HepG2 (cell line): Measurements from ENCODE around the gene CHMP1B. TPM values are rescaled to one million over a fixed set of nuclear protein-coding genes. Genes with fewer than 3 reads are reported as not detected.

ENCODE experiments used
- ATAC-seq: fragments of 200-7000 bp; cut with Tn5 transposase; 3 replicates; pipeline ENCODE4 v1.9.1; 2020; ENCODE audit warnings: mild to moderate bottlenecking, moderate library complexity
- BruUV-seq: library from RNA; stranded (reverse); fragments of 400-500 nt; replicated peaks from 2 replicates; lab custom pipeline; 2021; lab: Mats Ljungman, UMichigan
- CTCF ChIA-PET: fragments of 300-600 bp; formaldehyde crosslinking; extraction: SDS; loops from one replicate; lab custom pipeline; 2021; ENCODE audit warnings: low total read pairs, inconsistent platforms, low intra/inter-chr PET ratio; lab: Yijun Ruan, JAX
- POLR2A ChIA-PET: fragments of 350-600 bp; sonication (Branson Sonifier 250); formaldehyde crosslinking; loops from one replicate; lab custom pipeline; 2020; ENCODE audit warnings: antibody characterized with exemption, inconsistent platforms; lab: Yijun Ruan, JAX
- DNase-seq: peaks from one replicate; pipeline ENCODE4 v3.0.0-alpha.2; 2015; ENCODE audit warnings: low spot score
- FAIRE-seq: peaks from 3 replicates; lab custom pipeline; 2011; peaks lifted over from hg19 to GRCh38; lab: Jason Lieb, UNC
- H2AFZ ChIP-seq: one replicate; pipeline ENCODE4 v1.6.1; 2011; ENCODE audit warnings: low read length, inconsistent platforms
- H3K27ac ChIP-seq: fragments of 300-600 bp; 3 replicates; pipeline ENCODE4 v1.8.0; 2011; ENCODE audit warnings: mixed run types, mild to moderate bottlenecking, mixed read lengths, low read length, inconsistent platforms; ENCODE audit not compliant: insufficient read depth; ENCODE audit errors: extremely low read length
- H3K27me3 ChIP-seq, 2 experiments: fragments of 200-600 bp in 1 of 2; 2 replicates in 1 of 2; 3 replicates in 1 of 2; pipeline versions ENCODE4 v1.6.0 to v1.8.0; 2011; ENCODE audit warnings: low read length in 2 of 2, mild to moderate bottlenecking in 2 of 2, moderate library complexity in 2 of 2, inconsistent platforms in 1 of 2; ENCODE audit not compliant: insufficient read depth in 2 of 2, control insufficient read depth in 1 of 2
- H3K36me3 ChIP-seq, 2 experiments: fragments of 200-600 bp in 1 of 2; replicated peaks in 1 of 2; 2 replicates in 1 of 2; 3 replicates in 1 of 2; pipeline versions ENCODE4 v1.5.1 to v1.8.0; 2011; ENCODE audit warnings: low read length in 2 of 2, inconsistent platforms in 1 of 2; ENCODE audit not compliant: insufficient read depth in 2 of 2, control insufficient read depth in 1 of 2
- H3K4me1 ChIP-seq: 2 replicates; pipeline ENCODE4 v1.5.1; 2012; ENCODE audit warnings: low read length, inconsistent platforms; ENCODE audit not compliant: insufficient read depth
- H3K4me2 ChIP-seq: 2 replicates; pipeline ENCODE4 v1.6.0; 2011; ENCODE audit warnings: low read depth, low read length, inconsistent platforms
- H3K4me3 ChIP-seq, 3 experiments: fragments of 200-600 bp in 1 of 3; sonication (generic), shearing (Covaris generic) in 1 of 3; replicated peaks in 1 of 3; 2 replicates each; pipeline ENCODE4 v1.5.1; 2011 to 2016; ENCODE audit warnings: low read length in 3 of 3, inconsistent platforms in 2 of 3, low read depth in 2 of 3, mild to moderate bottlenecking in 2 of 3, control low read depth in 1 of 3, mixed read lengths in 1 of 3; ENCODE audit not compliant: insufficient read depth in 1 of 3
- H3K79me2 ChIP-seq: one replicate; pipeline ENCODE4 v1.6.1; 2011; ENCODE audit warnings: low read length, inconsistent platforms; ENCODE audit not compliant: insufficient read depth
- H3K9ac ChIP-seq: 2 replicates; pipeline ENCODE4 v1.6.0; 2011; ENCODE audit warnings: mild to moderate bottlenecking, low read depth, low read length, inconsistent platforms; ENCODE audit not compliant: insufficient read depth
- H3K9me3 ChIP-seq: 2 replicates; pipeline ENCODE4 v1.5.1; 2012; ENCODE audit warnings: mild to moderate bottlenecking, low read length
- H4K20me1 ChIP-seq: 2 replicates; pipeline ENCODE4 v1.6.0; 2011; ENCODE audit warnings: inconsistent platforms, mild to moderate bottlenecking, low read length, moderate library complexity; ENCODE audit not compliant: insufficient read depth
- PRMT3 ChIP-seq: sonication (generic); formaldehyde crosslinking; IDR thresholded peaks from 2 replicates; pipeline ENCODE4 v1.8.1; 2022; ENCODE audit warnings: low read depth, mild to moderate bottlenecking, moderate library complexity, missing genetic modification reagents, borderline replicate concordance
- ZBTB42 ChIP-seq: sonication (generic); formaldehyde crosslinking; IDR thresholded peaks from 2 replicates; pipeline ENCODE4 v1.5.0; 2020; ENCODE audit warnings: mild to moderate bottlenecking, missing genetic modification reagents
- ZNF292 ChIP-seq: sonication (generic); formaldehyde crosslinking; IDR thresholded peaks from 2 replicates; pipeline ENCODE4 v1.8.1; 2022; ENCODE audit warnings: mild to moderate bottlenecking, low read depth, missing genetic modification reagents, borderline replicate concordance
- ZNF644 ChIP-seq: IDR thresholded peaks from 2 replicates; pipeline ENCODE4 v1.6.1; 2016; ENCODE audit warnings: low read depth
- WGBS: methylation state at CpG from one replicate; pipeline ENCODE4 v1.1.6; 2017; ENCODE audit warnings: low lambda C conversion rate; 5-methylcytosine and 5-hydroxymethylcytosine counted together
- in situ Hi-C: cut with HindIII; loops from 2 replicates; pipeline ENCODE4 v1.10.0; 2017; ENCODE audit warnings: low pct_unique_long_range_greater_than_20kb; ENCODE audit not compliant: extremely low pct_ligation_motif_present
- intact Hi-C: fragments of 100-400 bp; cut with micrococcal nuclease; formaldehyde crosslinking; loops from one replicate; pipeline ENCODE4 v1.10.0; 2022; ENCODE audit not compliant: unreplicated experiment
- polyA plus RNA-seq, 8 experiments: library from polyadenylated mRNA; depleted of rRNA in 3 of 8; stranded (reverse) in 7 of 8; unstranded in 1 of 8; fragments of >200 nt; fragmentation: Illumina TruSeq in 4 of 8; extraction: Trizol in 4 of 8; gene quantifications; 2 replicates each; pipeline versions ENCODE4 v1.2.1 to v1.2.3, GENCODE V29; 2011 to 2016; ENCODE audit warnings: low read depth in 4 of 8, missing spikeins in 1 of 8, mixed read lengths in 1 of 8; ENCODE audit not compliant: insufficient read depth in 1 of 8
- total RNA-seq, 5 experiments: library from RNA; depleted of rRNA; stranded (reverse); fragments of >200 nt; fragmentation: Illumina TruSeq; extraction: Trizol; gene quantifications; 2 replicates each; pipeline ENCODE4 v1.2.3, GENCODE V29; 2016; ENCODE audit warnings: low read depth in 1 of 5
- TF ChIP-seq, protein P1 (sequence below): sonication (generic); formaldehyde crosslinking; IDR thresholded peaks from one replicate; pipeline ENCODE4 v1.5.1; 2020; ENCODE audit warnings: mild to moderate bottlenecking, missing genetic modification reagents; ENCODE audit errors: not compliant biosample characterization

The CHMP1B gene
- total and polyA plus RNA-seq, 2 of the 13 experiments (the other 11 are each of a cell fraction or from before 2014, with no cell fraction given): 18.8 to 20.2 TPM

DNA sequence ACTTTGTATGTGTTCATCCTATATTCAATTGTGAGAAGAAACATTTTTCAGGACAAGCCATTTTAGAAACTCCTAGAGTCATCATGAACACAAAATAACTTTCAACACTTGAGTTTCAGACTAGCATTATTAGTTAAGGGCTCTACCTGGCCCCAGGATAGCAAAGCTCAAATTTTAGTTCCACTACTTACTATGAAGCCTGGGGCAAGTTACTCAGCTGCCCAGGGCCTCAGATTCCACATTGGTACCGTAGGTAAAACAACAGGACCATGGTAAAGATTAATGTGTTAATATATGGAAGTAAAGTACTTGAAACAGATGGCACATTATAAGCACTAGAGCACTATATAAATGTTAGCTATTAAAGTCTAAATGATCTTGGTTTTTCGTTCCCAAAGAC lies 37.5 kb downstream of the CHMP1B start:
- H3K9me3 ChIP-seq: no peaks in the 10 kb centered on the region
- DNase-seq (no peak), FAIRE-seq (no peak), ATAC-seq (no peak)
- H3K36me3 ChIP-seq: no peaks in the 10 kb centered on the region; a peak in 1 of 5 replicates
- in situ Hi-C loops (no loop called here), intact Hi-C loops (no loop called here)
- H4K20me1 ChIP-seq: no peaks in the 10 kb centered on the region
- TF ChIP-seq, protein P1, sequence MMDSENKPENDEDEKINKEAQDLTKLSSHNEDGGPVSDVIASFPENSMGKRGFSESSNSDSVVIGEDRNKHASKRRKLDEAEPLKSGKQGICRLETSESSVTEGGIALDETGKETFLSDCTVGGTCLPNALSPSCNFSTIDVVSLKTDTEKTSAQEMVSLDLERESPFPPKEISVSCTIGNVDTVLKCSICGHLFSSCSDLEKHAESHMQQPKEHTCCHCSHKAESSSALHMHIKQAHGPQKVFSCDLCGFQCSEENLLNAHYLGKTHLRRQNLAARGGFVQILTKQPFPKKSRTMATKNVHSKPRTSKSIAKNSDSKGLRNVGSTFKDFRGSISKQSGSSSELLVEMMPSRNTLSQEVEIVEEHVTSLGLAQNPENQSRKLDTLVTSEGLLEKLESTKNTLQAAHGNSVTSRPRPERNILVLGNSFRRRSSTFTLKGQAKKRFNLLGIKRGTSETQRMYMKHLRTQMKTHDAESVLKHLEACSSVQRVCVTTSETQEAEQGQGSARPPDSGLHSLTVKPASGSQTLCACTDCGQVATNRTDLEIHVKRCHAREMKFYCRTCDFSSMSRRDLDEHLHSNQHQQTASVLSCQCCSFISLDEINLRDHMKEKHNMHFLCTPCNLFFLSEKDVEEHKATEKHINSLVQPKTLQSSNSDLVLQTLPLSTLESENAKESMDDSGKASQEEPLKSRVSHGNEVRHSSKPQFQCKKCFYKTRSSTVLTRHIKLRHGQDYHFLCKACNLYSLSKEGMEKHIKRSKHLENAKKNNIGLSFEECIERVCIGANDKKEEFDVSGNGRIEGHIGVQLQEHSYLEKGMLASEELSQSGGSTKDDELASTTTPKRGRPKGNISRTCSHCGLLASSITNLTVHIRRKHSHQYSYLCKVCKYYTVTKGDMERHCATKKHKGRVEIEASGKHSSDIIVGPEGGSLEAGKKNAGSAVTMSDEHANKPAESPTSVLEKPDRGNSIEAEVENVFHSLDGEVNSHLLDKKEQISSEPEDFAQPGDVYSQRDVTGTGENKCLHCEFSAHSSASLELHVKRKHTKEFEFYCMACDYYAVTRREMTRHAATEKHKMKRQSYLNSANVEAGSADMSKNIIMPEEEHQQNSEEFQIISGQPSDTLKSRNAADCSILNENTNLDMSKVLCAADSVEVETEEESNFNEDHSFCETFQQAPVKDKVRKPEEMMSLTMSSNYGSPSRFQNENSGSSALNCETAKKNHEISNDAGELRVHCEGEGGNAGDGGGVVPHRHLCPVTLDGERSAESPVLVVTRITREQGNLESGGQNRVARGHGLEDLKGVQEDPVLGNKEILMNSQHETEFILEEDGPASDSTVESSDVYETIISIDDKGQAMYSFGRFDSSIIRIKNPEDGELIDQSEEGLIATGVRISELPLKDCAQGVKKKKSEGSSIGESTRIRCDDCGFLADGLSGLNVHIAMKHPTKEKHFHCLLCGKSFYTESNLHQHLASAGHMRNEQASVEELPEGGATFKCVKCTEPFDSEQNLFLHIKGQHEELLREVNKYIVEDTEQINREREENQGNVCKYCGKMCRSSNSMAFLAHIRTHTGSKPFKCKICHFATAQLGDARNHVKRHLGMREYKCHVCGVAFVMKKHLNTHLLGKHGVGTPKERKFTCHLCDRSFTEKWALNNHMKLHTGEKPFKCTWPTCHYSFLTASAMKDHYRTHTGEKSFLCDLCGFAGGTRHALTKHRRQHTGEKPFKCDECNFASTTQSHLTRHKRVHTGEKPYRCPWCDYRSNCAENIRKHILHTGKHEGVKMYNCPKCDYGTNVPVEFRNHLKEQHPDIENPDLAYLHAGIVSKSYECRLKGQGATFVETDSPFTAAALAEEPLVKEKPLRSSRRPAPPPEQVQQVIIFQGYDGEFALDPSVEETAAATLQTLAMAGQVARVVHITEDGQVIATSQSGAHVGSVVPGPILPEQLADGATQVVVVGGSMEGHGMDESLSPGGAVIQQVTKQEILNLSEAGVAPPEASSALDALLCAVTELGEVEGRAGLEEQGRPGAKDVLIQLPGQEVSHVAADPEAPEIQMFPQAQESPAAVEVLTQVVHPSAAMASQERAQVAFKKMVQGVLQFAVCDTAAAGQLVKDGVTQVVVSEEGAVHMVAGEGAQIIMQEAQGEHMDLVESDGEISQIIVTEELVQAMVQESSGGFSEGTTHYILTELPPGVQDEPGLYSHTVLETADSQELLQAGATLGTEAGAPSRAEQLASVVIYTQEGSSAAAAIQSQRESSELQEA: no peak
- no peak for TF ChIP-seq ZNF644 (CRISPR knock-in tag)
- TF ChIP-seq ZBTB42 (CRISPR knock-in tag): no peak
- no peak for TF ChIP-seq PRMT3 (CRISPR knock-in tag)
- TF ChIP-seq ZNF292 (CRISPR knock-in tag): no peak
- BruUV-seq: no TSS peak
- H3K27me3 ChIP-seq: no peaks in the 10 kb centered on the region
- H3K4me2 ChIP-seq: no peak overlapping the region
- CTCF ChIA-PET: no interaction called here
- no peak overlapping the region for H3K9ac ChIP-seq
- no peak overlapping the region for H3K4me3 ChIP-seq
- no peak overlapping the region for H3K27ac ChIP-seq
- WGBS: 96% methylated on average over 2 of the region's 2 CpGs
- H2AFZ ChIP-seq: no peak overlapping the region
- no peaks in the 10 kb centered on the region for H3K79me2 ChIP-seq
- POLR2A ChIA-PET: no interaction called here
- peaks cover 48% of the 10 kb centered on the region for H3K4me1 ChIP-seq
